GM18508 (cell line): Measurements from ENCODE around the gene PDE7B.

ENCODE experiments used
- ATAC-seq: cut with Tn5 transposase; IDR thresholded peaks from one replicate; pipeline ENCODE4 v1.9.1; 2021; ENCODE audit warnings: moderate number of reproducible peaks; ENCODE audit not compliant: insufficient read depth, unreplicated experiment

The PDE7B gene

DNA sequence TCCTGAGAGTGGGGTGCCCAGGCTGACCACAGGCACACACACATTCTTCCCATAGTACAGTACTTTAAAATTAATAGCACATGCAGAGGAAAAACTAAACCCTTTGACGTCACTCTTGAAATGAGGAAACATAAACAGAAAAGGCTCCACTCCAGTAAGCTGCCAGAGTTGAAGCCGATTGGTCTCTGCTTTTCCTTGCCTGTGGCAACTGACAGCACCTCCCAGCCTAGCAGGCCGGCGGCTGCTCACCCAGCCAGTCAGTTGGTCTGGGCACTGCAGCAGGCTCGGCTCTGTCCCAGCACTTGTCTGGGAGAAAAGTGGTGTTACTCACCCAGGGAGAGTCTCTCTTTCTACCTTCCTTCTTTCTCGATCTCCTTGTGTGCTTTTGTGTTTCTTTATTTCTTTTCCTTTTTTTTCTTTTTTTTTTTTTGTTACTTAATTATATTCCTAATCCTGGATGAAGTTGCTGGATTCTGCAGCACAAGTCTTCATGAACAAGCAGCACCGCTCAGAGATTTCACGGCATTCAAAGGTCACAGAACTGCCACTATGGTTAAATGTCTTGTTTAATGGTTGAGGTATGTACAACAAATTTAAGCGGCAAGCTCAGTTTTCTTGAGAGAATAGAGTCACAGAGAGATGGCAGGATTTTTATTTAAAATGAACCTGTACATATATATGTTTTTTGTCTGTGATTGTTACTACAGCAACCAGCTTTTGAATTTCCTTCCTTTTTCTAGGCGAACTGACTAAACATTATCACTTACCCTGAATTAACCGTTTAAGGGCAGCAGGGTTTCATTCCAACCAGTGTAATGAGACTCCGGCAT is at the start of gene PDE7B:
PDE7B (plus strand) TSS at position 260 of the 830 bp plus-strand sequence.
- peak; percentile 74 for ATAC-seq

DNA sequence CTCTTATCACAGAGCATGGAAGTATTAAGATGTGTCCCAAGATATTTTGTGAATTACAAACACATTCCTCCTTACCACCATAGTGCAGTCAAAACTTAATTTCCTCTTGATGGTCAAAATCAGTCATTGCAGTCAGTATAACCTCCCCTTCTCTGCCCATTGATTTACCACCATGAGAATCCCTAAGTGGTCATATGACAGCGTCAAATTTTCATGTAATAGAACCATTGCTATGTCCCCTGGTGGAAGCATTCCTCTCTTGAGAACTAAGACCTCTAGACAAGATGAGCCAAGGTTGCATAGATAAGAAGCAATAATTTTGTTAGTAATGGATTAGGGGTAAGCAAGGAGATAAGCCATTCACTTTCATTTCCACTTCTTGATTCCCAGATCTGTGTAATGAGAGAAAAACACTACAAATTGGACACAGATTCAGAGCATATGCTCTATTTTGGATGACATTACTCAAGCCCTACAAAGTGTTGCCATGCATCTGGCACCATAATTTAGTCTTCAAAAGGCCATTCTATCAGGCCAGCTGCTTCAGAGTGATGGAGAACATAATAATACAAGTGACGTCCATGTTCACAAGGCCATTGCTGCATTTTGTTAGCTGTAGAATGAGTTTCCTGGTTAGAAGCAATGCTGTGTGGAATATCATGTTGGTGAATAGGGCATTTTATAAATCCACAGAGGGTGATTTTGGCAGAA is 49.6 kb upstream of the PDE7B start:
- ATAC-seq, result no peak

DNA sequence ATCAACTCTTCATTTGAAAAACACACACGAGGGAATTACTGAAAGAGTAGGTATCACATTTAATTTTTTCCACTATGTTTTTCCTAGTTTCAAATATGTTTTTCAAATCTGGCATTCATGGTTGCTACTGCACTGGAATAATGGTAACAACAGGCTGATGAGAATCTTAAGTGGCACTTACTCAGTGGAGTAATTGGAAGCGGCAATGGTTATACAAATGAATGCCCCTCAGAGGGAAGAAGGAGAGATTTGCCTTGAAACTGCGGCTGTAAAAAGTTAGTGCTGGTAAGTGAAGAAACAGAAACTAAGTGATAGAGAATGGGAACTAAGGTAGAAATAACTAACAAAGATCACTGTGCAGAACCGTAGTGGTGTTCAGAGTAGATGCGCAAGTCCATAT is 41.0 kb upstream of the PDE7B start:
- no peak for ATAC-seq

DNA sequence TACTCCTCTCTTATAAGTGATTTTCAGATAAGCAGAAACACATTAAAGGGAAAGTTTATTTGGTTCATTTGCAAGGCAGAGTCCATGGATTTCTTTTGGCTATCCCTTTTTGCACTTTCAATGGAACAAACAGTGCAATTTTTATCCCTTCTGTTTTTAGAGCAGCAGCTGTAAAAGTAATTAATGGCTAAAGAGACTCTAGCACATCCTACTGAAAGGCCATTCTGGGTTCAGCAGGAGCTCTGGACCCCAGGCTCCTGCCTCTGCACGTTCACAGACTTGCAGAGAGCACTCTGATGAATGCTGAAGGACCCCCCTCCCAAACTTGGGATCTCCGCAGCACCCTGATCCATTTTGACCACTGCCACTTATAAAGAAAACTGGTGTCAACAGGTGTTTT is 40.3 kb upstream of the PDE7B start:
- no peak for ATAC-seq

DNA sequence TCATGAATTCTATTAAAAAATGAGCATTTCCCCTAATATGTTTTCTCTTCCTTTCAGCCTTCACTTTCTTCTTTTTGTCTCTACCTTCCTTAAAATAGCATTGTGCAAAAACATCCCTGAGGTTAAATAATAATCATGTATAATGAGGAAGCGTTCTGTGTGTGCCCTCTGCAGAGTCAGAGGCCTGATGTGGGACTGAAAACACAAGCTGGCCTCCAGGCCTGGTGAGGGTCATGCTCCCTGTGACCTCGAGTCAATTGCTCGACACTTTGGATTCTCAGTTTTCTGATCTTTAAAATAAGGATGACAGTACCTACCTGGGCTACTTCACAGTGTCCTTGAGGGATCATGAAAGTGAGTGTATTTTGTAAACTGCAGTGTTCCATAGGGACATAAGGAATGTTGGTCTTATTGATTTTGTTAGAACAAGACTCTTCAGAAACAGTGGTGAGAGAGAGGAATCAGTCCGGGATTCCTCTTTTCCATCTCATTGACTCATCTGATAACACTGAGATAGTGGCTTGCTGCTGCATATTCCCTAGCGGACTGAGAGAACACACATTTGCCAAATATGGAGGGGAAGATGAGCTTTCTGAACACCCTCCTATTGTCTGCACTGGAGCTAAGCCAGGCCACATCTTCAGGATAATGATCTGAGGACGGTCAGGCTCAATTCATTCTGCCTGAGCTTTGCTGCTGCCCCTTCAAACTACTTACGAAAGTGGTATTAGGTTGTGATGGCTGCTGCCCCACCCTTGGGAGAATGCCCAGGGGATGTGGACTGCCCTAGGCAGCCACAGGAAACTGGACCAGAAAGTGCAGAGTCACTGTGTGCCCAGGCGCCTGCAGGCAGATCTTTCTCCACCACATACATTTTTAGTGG is 39.6 kb upstream of the PDE7B start:
- no peak for ATAC-seq

DNA sequence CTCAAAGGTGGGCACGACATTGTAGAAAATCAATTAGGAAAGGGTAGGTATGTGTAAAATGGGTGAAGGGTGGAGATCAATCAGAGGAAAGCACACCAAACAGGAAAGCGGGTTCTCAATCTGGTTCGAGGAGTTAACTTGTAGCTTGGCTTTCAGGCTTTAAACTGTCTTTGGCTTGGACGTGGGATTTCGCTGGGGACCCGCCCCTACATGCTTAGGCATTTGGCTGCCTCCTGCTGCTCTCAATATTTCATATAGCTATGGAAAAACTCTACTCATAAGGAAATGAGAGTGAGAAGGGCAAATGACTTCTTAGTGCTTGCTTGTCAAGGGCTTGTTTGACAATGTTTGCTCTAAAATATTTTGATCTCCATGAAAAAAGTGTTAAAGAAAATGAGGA is 38.1 kb upstream of the PDE7B start:
- ATAC-seq, result no peak

DNA sequence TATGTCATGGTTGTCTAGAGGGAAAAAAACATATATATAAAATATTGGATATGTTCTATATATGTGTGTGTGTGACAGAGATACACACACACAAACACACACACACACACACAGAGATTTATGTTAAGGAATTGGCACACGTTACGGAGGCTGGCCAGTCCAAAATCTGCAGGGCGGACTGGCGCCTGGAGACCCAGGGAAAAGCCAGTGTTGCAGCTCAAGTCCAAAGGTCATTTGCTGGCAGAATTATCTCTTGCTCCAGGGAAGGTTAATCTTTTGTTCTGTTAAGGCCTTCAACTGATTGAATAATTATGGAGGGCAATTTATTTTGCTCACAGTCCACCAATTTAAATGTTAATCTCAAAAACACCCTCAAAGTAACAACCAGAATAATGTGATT is 37.5 kb upstream of the PDE7B start:
- ATAC-seq, result no peak

DNA sequence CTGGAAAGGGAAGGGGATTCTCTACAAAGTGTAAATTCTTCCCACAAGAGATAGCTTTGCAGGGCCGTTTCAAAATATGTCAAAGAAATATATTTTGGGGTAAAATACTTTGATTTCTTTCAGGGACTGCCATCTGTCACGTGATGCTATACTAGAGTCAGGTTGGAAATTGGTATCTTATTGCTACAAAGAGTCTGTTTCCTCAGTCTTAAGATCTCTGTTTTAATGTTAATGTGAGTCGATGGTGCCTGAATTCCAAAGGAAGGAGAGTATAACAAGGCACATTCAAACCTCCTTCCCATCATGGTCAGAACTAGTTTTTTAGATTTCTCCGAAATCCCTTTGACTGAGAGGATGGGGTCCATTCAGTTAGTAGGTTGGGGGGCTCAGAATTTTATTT is 36.3 kb upstream of the PDE7B start:
- no peak for ATAC-seq

DNA sequence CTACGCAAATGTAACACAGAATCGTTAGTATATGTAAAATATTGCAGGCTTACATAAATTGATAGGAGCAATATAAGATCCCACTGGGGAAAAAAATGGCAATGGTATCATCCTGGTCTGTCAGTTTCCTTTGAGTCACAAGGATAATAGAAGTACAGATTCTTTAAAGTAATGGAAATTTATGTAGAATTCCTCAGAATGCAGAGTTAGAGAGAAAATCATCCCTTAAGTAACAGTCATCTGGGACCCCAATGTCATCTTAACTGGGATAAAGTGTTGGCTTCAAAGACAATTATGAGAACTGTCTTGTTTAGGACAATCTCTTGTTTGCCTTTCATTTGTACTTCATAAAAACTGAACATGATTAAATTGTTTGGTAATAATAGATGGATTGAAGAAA is 34.5 kb upstream of the PDE7B start:
- no peak for ATAC-seq

DNA sequence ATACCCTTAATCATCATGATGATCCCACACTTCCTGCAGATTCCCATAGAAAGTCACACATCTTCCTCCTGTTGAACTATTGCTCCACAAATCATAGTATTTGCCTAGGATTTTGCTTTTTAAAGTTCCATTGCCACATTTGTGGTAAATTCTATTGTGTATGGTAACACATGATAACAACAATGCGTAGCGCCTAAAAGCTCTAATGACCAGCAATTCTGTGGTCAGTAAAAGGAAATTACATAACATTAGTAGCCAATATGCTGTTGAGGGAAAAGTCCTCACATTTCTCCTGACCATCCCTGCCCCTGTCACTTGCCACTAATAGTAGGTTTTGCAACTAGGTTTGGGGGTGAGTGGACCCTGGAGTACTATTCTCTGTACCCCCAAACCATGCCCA is 31.8 kb upstream of the PDE7B start:
- ATAC-seq, result no peak

DNA sequence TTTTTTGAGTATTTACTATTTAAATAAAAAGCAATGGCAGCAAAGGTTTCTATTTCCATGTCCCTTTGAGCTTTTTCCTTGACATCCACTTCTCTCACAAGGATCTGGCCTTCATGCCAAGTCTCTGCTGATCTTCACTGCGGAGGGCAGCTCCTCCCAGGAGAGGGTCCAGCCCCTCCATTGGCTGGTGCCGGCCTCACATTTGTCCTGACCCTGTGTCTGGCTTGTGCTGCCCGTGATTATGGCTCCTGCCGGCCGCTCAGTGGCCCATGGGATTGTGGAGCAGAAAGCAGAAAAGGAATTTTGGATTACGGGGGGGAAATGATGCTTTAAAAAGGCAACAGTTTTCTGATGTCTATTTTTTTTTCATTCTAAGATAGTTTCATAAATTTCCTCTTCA is 31.2 kb upstream of the PDE7B start:
- no peak for ATAC-seq

DNA sequence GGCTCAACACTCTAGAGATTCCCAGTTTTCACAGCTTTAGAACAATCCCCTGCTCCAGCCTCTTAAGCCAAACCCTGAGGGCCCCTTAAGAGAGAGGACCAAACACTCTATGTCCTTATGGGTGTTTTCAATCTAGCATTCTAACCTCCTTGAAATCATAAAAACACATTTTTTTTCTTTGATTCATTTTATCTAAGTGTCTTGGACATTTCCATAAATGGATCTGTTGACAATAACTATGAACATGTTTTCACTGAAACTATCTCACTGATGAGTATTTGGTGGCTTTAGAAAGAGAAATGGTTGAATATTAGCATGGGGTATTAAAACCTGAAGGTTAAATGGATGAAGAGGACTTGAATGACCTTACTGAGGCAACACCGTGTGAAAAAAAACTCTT is 27.6 kb upstream of the PDE7B start:
- no peak for ATAC-seq

DNA sequence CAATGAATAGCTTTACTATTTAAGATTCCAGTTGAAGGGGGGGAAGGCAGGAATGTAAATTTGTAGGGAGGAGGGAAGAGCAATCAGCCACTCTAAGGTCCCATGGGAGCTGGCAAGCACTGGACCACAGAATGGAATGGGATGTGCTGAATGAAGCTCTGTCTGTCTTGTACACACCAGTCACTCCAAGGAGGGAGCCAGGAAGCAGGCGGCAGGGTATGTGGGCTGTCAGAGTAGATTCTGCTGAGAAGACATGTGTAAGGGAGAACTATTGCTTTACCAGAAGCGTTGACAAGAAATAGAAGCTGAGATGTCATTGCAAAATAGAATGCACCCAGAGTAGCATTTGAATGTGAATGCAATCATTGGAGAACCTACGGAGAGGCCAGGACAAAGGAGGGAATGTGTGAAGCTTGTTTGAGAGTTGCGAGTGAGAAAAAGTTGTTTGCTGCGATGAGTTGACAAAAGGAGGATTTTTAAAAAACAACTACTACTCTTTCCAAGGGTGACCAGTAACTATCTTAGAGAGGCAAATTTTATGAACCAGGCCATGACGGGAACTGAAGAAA is 25.2 kb upstream of the PDE7B start:
- ATAC-seq, result no peak

DNA sequence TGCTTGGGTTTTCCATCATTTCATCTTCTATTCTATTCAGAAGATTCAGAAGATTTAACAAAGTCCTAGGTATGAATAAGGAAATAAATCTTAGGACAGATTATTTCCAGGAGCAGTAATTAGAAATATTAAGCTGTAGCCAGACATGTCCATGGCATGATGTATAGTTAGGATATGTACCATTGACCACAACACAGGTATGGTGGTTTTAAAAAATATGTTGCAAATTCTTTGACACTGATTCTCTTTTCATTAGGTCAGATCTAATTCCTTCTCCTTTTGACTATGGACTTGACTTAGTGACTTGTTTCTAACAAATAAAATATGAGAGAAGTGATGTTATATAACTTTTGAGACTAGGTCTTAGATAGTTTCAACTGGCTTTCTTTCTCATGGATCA is 23.5 kb upstream of the PDE7B start:
- no peak for ATAC-seq

DNA sequence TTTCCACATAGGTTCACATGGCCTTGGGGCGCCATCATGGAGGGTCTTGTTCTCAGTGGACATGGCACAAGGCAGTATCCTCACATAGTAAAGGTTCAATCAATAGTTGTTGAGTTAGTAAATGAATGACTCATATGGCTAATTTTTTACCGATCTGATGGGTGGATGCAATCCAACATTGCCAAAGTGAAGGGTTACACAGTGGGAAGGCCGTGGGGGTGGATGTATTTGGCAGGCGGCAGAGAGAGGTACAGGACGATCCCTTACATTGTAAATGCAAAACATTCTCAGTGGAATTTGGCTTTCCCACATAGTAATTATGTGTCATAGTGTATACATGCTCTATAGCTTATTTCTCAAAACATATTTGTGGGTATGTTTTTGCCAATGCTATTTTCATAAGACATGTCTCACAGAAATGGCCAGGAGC is 21.0 kb upstream of the PDE7B start:
- ATAC-seq, result no peak

DNA sequence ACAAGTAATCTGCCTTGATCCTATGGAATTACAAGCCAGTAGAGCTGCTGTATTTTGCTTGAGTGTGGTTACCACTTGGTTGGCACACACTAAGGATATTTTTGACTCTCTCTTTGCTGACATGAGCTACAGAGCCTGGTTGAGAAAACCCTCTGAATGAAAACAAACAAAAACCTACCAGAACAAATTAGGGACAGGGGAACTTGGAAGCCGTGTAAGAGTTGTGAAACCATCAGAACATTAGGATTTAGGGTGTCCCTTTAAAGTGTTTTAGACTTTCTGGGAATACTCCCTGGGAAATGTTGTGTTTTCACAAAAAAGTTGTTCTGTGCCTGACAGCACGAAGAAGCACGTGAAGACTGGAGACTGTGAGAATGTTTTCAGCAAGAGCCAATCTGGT is 20.5 kb upstream of the PDE7B start:
- ATAC-seq, result no peak

DNA sequence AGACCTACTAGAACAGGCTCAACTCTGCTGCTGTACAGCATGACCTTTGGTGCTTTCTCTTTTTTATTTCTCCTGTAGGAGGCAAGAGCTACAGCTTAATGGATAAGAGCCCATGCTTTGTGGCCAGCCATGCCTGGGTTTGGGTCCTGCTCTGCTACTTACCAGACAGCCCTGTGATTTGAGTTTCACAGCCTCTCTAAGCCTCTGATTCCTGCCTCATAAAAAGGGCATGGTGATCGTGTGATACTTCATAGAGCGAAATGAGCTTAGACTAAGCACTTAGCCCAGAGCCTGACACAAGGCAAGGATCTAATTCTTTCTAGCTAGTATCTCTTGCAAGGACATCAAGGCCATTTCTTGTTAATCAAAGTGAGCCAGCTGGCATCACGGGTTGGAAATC is 19.3 kb upstream of the PDE7B start:
- no peak for ATAC-seq

DNA sequence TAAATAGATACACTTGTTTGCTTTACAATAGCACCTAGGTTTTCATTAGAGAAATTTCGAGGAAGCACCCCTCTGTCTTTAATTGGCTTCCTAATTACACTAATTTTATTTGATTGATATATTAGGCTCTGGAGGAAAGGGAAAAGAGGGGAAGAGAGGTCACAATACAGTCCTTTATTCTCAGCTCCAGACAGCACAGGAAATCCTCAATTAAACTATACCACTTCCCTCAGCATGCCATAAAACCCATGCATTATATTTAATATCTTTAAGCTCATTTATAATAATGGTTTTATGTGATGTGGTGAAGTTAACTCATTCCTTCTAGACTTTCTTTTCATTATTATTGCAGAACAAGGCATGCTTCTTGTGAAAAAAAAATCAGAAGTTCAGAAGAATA is 17.7 kb upstream of the PDE7B start:
- ATAC-seq, result no peak

DNA sequence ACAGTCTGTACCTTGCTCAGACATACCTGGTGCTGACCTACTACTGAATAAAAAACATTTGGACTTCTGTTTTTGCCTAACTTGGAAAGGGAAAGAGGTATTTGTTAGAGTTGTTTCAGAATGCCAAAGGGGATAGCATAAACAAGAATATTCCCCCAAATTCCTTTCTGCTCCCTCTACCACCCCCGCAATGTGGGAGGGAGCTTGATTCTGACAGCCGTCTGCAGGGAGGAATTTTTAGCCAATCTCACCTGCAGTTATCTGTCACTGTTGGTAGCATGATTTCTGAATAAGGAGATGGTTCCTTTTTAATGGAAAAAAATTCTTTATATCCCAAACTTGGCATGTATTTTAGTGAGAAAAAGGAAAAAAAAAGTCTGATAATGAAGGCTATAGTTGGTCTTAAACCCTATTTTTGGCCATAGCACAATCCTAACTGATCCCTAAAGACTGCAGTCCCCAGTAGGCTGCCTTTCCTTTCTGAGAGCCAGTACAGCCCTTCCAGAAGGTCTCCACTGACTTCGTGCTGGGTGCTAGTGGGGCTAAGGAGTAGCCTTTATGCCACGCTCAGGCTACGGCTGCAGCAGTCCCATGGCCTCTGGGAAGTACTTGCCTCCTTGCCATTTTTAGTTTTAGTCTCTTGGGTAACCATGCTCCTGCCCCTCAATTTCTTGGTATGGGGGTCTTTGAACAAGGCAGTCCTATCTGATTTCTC is 13.6 kb upstream of the PDE7B start:
- no peak for ATAC-seq

DNA sequence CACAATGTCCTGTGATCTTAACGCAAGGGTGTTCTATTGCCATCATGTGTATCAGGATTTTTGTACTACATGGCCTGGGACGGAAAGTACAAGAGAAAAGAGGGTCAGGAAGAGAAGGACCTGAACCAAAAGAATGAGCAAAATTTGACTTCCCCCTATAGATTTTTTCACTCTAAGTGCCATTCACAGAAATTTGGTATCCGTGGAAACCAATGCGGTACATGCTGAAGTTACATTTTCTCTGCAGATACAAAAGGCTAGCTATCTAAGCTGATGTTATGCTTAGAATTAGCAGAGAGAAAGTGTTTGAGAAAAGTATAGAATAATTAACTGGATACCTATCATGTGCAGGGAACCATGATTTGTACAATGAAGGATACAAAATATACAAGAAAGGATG is 12.4 kb upstream of the PDE7B start:
- ATAC-seq, result no peak
